Measurements from ENCODE around the gene EPS8L3. TPM values are rescaled to one million over a fixed set of nuclear protein-coding genes. Genes with fewer than 3 reads are reported as not detected.

The EPS8L3 gene
- total and polyA plus RNA-seq, 9 of the 15 experiments (the other 6 are each of a cell fraction or from before 2014, with no cell fraction given): 0.09 to 0.42 (median 0.14) TPM; not detected in 5

- H4K20me1 ChIP-seq (replicated peaks; ENCODE audit: control insufficient read depth, insufficient read depth, low read length): no peaks in the 10 kb centered on the region
- no peaks in the 10 kb centered on the region for H3K36me3 ChIP-seq (ENCODE audit: control insufficient read depth, insufficient read depth, low read length)
- peaks cover 9 to 11% of the 10 kb centered on the region in 2 experiments; a peak in 3 of 5 replicates for H3K4me1 ChIP-seq (replicated peaks in 1 of 2; ENCODE audit: control insufficient read depth in 2 of 2, insufficient read depth in 2 of 2, low read length in 2 of 2)
- no peak overlapping the region for H3K9ac ChIP-seq (ENCODE audit: insufficient read depth in 1 of 2, low read depth in 2 of 2, low read length in 2 of 2)
- TF ChIP-seq POLR2H (tag; IDR thresholded peaks at IDR 0.05; ENCODE audit: low read depth) (no peak), RNF2 (IDR thresholded peaks at IDR 0.05) (no peak), EP400 (IDR thresholded peaks at IDR 0.05) (no peak), CBX1 (IDR thresholded peaks at IDR 0.05; ENCODE audit: low read depth) (0 out of 2 replicates have a peak, but pooled peaks have one; percentile 2), PTRF (tag; IDR thresholded peaks at IDR 0.05) (no peak), ZNF609 (CRISPR knock-in tag; IDR thresholded peaks at IDR 0.05; ENCODE audit: borderline replicate concordance) (no peak), NFYB (IDR thresholded peaks at IDR 0.05; ENCODE audit: extremely low read depth, insufficient read length) (no peak), TCF15 (CRISPR knock-in tag; IDR thresholded peaks at IDR 0.05) (no peak), EGR1 (conservative IDR thresholded peaks at IDR 0.05) (peak; percentile 28; the same call in 1 of the 2 replicates), XRCC5 (IDR thresholded peaks at IDR 0.05; ENCODE audit: low read depth, low read length) (no peak)
- FAIRE-seq (peak; percentile 15), DNase-seq (ENCODE audit: extremely low read depth in 1 of 4, low spot score in 3 of 4) (no peak), ATAC-seq (no peak)
- H3K4me2 ChIP-seq (ENCODE audit: insufficient read depth, low read length): no peak overlapping the region
- intact Hi-C loops (cut with micrococcal nuclease): loop anchor here (1.0 to 5.0 kb wide), 5 partner anchors 12 to 683 kb away; partner anchors contain the start of genes AHCYL1 and UBL4B
- H2AFZ ChIP-seq (ENCODE audit: low read depth, low read length): peak overlapping the region; percentile 61
- H3K9me1 ChIP-seq (ENCODE audit: control insufficient read depth, insufficient read depth, low read length): no peaks in the 10 kb centered on the region
- H3K9me3 ChIP-seq (replicated peaks; ENCODE audit: control insufficient read depth, insufficient read depth, low read depth, low read length): no peaks in the 10 kb centered on the region; the same call in none of the 2 replicates
- WGBS (ENCODE audit: insufficient coverage, low coverage, missing lambda C conversion rate): 46% methylated on average over 7 of the region's 7 CpGs
- no TSS peak for BruUV-seq (replicated peaks)
- H3K79me2 ChIP-seq (ENCODE audit: control insufficient read depth, insufficient read depth, low read length): no peaks in the 10 kb centered on the region
- POLR2A ChIA-PET: interaction anchor here (0.9 to 10.2 kb wide), 7 partner anchors 11 to 217 kb away, joined by 3 to 99 read pairs (median 4); partner anchors contain the start of gene AHCYL1
- H3K4me3 ChIP-seq: no peak overlapping the region
- in situ Hi-C loops (cut with MboI): loop anchor here (5.0 kb wide), 2 partner anchors 140 to 205 kb away; partner anchors contain the start of gene AHCYL1
- CTCF ChIA-PET (ENCODE audit: low intra/inter-chr PET ratio): interaction anchor here (0.8 to 7.1 kb wide), 6 partner anchors 133 to 328 kb away, joined by 3 to 202 read pairs (median 6); partner anchors contain the start of genes AHCYL1 and CSF1
- no peaks in the 10 kb centered on the region for H3K27me3 ChIP-seq (ENCODE audit: control insufficient read depth in 2 of 2, insufficient read depth in 2 of 2, low read length in 2 of 2)
- H3K27ac ChIP-seq (ENCODE audit: extremely low read depth, low read depth, low read length): no peak overlapping the region
Observed at GRCh38 chr1:109777436-109777835, 13.7 kb upstream of the EPS8L3 start.
